ENCODE data around the gene DPYD. TPM values are rescaled to one million over a fixed set of nuclear protein-coding genes. Genes with fewer than 3 reads are reported as not detected.

Gene DPYD
- total and polyA plus RNA-seq, 7 experiments from 2014 or later = 52.6 to 87.2 (median 57.4) TPM

DNA sequence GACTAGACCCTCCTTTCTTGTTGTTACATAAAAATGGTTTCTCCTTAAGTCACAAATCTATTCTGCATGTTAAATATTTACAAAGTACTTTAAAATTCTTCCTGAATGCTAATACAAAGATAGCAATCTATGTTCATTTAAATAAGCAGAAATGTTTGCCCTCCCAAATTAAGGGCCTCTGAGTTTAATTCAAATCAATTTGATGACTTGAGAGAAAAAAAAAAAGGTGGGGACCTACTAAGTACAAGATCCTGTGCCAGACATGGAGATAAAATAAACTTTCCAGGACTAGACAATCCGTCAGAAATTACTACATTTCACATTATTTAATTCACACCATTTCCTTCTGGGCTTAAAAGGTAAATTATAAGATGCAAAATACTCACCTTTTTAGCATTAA is 548.3 kb downstream of the DPYD start:
- ATAC-seq (no peak), DNase-seq (no peak)
- Histone ChIP-seq H3K27me3 (ENCODE audit: control insufficient read depth in 2 of 2, insufficient read depth in 2 of 2, low read length in 2 of 2) (no peaks in the 10 kb centered on the region), H3K27ac (ENCODE audit: low read depth, low read length) (no peak overlapping the region), H3K4me3 (ENCODE audit: low read length) (no peak overlapping the region), H3K4me1 (ENCODE audit: control insufficient read depth in 2 of 2, insufficient read depth in 2 of 2, low read length in 2 of 2) (peaks cover 0 to 4% of the 10 kb centered on the region in 2 donors), H3K9me3 (ENCODE audit: control insufficient read depth in 2 of 3, low read length in 3 of 3) (no peaks in the 10 kb centered on the region), H3K36me3 (ENCODE audit: control insufficient read depth in 2 of 3, insufficient read depth in 3 of 3, low read length in 3 of 3) (no peaks in the 10 kb centered on the region)
- no peak overlapping the region for H3K4me3 Mint-ChIP-seq
- ChIA-PET POLR2A (no interaction called here), CTCF (no interaction called here)
- no peak overlapping the region for H3K27ac Mint-ChIP-seq
- peaks cover 0 to 3% (median 0%) of the 10 kb centered on the region in 7 donors for H3K4me1 Mint-ChIP-seq
- H3K36me3 Mint-ChIP-seq = peaks cover 4 to 59% (median 51%) of the 10 kb centered on the region in 5 donors
- H3K27me3 Mint-ChIP-seq = no peaks in the 10 kb centered on the region
- intact Hi-C loops (cut with micrococcal nuclease) = no loop called here
- peaks cover 0 to 5% (median 0%) of the 10 kb centered on the region in 11 donors for H3K9me3 Mint-ChIP-seq

DNA sequence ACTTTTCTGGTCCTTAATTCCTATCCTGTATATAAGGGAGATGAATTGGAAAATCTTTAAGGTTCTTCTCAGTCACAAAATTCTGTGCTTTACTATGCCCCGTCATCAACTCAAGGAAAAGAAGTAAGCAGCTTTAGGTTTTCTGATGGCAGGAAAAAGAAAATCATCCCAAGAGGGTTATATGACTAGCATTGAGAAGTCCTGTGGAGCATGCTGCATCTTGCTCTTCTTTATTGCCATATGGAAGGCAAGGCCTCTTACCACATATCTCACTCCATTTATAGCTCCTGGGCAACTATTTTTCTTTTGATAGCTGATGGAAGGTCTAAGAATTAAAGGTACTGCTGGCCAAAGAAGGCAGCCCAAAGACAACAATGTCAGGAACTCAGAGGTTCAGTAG is 552.5 kb downstream of the DPYD start:
- Mint-ChIP-seq H3K9me3 (peaks cover 0 to 10% (median 0%) of the 10 kb centered on the region in 11 donors), H3K27ac (no peak overlapping the region), H3K36me3 (peaks cover 3 to 71% (median 66%) of the 10 kb centered on the region in 5 donors), H3K4me3 (no peak overlapping the region), H3K4me1 (no peaks in the 10 kb centered on the region), H3K27me3 (no peaks in the 10 kb centered on the region)
- POLR2A ChIA-PET = no interaction called here
- Histone ChIP-seq H3K36me3 (ENCODE audit: control insufficient read depth in 2 of 3, insufficient read depth in 3 of 3, low read length in 3 of 3) (peaks cover 0 to 5% (median 0%) of the 10 kb centered on the region in 3 experiments), H3K9me3 (ENCODE audit: control insufficient read depth in 2 of 3, low read length in 3 of 3) (no peaks in the 10 kb centered on the region), H3K4me1 (ENCODE audit: control insufficient read depth in 2 of 2, insufficient read depth in 2 of 2, low read length in 2 of 2) (no peaks in the 10 kb centered on the region), H3K27me3 (ENCODE audit: control insufficient read depth in 2 of 2, insufficient read depth in 2 of 2, low read length in 2 of 2) (no peaks in the 10 kb centered on the region), H3K27ac (ENCODE audit: low read depth, low read length) (no peak overlapping the region), H3K4me3 (ENCODE audit: low read length) (no peak overlapping the region)
- no peak for ATAC-seq
- CTCF ChIA-PET = no interaction called here
- DNase-seq = no peak
- intact Hi-C loops (cut with micrococcal nuclease) = no loop called here

DNA sequence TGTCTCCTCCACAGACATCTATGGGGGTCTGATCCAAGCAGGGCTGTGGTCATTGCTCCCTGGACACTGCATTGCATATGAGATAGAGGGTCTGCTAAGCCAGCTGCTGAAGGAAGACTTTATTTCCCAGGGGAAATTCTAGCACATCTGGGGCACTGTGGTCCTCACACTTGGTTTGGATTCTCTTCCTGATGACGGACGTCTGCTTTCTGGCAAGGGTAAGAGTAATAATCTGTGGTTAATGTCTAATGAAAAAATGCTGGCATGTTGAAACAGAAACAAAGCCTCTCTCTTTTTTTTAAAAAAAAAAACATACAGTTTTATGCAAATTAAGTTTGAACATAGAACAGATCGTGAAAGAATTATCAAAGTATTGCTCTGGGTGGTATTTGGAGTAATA is 553.9 kb downstream of the DPYD start:
- ATAC-seq = no peak
- ChIA-PET POLR2A (no interaction called here), CTCF (no interaction called here)
- H3K36me3 Mint-ChIP-seq = peaks cover 3 to 74% (median 67%) of the 10 kb centered on the region in 5 donors
- Histone ChIP-seq H3K27ac (ENCODE audit: low read depth, low read length) (no peak overlapping the region), H3K9me3 (ENCODE audit: control insufficient read depth in 2 of 3, low read length in 3 of 3) (no peaks in the 10 kb centered on the region), H3K36me3 (ENCODE audit: control insufficient read depth in 2 of 3, insufficient read depth in 3 of 3, low read length in 3 of 3) (peaks cover 0 to 5% (median 0%) of the 10 kb centered on the region in 3 experiments), H3K27me3 (ENCODE audit: control insufficient read depth in 2 of 2, insufficient read depth in 2 of 2, low read length in 2 of 2) (no peaks in the 10 kb centered on the region), H3K4me1 (ENCODE audit: control insufficient read depth in 2 of 2, insufficient read depth in 2 of 2, low read length in 2 of 2) (no peaks in the 10 kb centered on the region), H3K4me3 (ENCODE audit: low read length) (no peak overlapping the region)
- intact Hi-C loops (cut with micrococcal nuclease) = no loop called here
- H3K4me1 Mint-ChIP-seq = no peaks in the 10 kb centered on the region
- no peaks in the 10 kb centered on the region for H3K27me3 Mint-ChIP-seq
- no peak overlapping the region for H3K4me3 Mint-ChIP-seq
- H3K9me3 Mint-ChIP-seq = peaks cover 0 to 10% (median 0%) of the 10 kb centered on the region in 11 donors
- no peak overlapping the region for H3K27ac Mint-ChIP-seq
- no peak for DNase-seq

GRCh38 chr1:97365026-97365425 is 555.8 kb downstream of the DPYD start:
- intact Hi-C loops (cut with micrococcal nuclease) = no loop called here
- Mint-ChIP-seq H3K27ac (no peak overlapping the region), H3K4me1 (peaks cover 0 to 5% (median 0%) of the 10 kb centered on the region in 7 donors), H3K4me3 (no peak overlapping the region), H3K27me3 (no peaks in the 10 kb centered on the region), H3K36me3 (peaks cover under 1 to 80% (median 73%) of the 10 kb centered on the region in 5 donors), H3K9me3 (peaks cover 0 to 10% (median 2%) of the 10 kb centered on the region in 11 donors)
- Histone ChIP-seq H3K4me1 (ENCODE audit: control insufficient read depth in 2 of 2, insufficient read depth in 2 of 2, low read length in 2 of 2) (no peaks in the 10 kb centered on the region), H3K27me3 (ENCODE audit: control insufficient read depth in 2 of 2, insufficient read depth in 2 of 2, low read length in 2 of 2) (no peaks in the 10 kb centered on the region), H3K9me3 (ENCODE audit: control insufficient read depth in 2 of 3, low read length in 3 of 3) (no peaks in the 10 kb centered on the region), H3K27ac (ENCODE audit: low read depth, low read length) (no peak overlapping the region), H3K36me3 (ENCODE audit: control insufficient read depth in 2 of 3, insufficient read depth in 3 of 3, low read length in 3 of 3) (peaks cover 0 to 5% (median 0%) of the 10 kb centered on the region in 3 experiments), H3K4me3 (ENCODE audit: low read length) (no peak overlapping the region)
- ATAC-seq (no peak), DNase-seq (no peak)
- POLR2A ChIA-PET = no interaction called here
- CTCF ChIA-PET = no interaction called here

DNA sequence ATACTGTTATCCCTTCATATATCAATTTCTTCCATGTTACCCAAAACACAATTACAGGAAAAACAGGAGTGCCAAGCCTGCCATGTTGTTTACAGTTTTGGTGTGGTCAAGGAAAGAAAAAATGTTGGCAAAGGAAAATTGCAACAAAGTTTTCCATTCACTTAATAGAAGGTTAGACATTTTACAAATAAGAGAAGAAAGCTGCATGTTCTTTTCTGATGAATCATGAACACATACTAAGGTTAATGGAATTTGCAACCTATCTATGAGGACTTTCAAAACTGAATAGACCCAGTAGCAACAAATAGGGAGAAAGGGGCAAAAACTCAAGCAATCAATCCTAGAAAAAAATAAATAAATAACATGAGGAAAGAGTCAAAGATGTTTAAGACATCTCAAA is 556.7 kb downstream of the DPYD start:
- CTCF ChIA-PET = no interaction called here
- peaks cover 0 to 7% (median 3%) of the 10 kb centered on the region in 11 donors for H3K9me3 Mint-ChIP-seq
- no peak overlapping the region for H3K27ac Mint-ChIP-seq
- Histone ChIP-seq H3K27me3 (ENCODE audit: control insufficient read depth in 2 of 2, insufficient read depth in 2 of 2, low read length in 2 of 2) (no peaks in the 10 kb centered on the region), H3K27ac (ENCODE audit: low read depth, low read length) (no peak overlapping the region), H3K9me3 (ENCODE audit: control insufficient read depth in 2 of 3, low read length in 3 of 3) (no peaks in the 10 kb centered on the region), H3K4me1 (ENCODE audit: control insufficient read depth in 2 of 2, insufficient read depth in 2 of 2, low read length in 2 of 2) (no peaks in the 10 kb centered on the region), H3K4me3 (ENCODE audit: low read length) (no peak overlapping the region), H3K36me3 (ENCODE audit: control insufficient read depth in 2 of 3, insufficient read depth in 3 of 3, low read length in 3 of 3) (peaks cover 0 to 5% (median 0%) of the 10 kb centered on the region in 3 experiments)
- H3K4me1 Mint-ChIP-seq = peaks cover 0 to 5% (median 0%) of the 10 kb centered on the region in 7 donors
- POLR2A ChIA-PET = no interaction called here
- H3K4me3 Mint-ChIP-seq = no peak overlapping the region
- no peak for DNase-seq
- intact Hi-C loops (cut with micrococcal nuclease) = no loop called here
- ATAC-seq = no peak
- H3K27me3 Mint-ChIP-seq = no peaks in the 10 kb centered on the region
- peaks cover 1 to 83% (median 76%) of the 10 kb centered on the region in 5 donors for H3K36me3 Mint-ChIP-seq

- Mint-ChIP-seq H3K9me3 (peaks cover 0 to 14% (median 0%) of the 10 kb centered on the region in 11 donors), H3K27ac (no peak overlapping the region), H3K4me1 (peaks cover 0 to 5% (median 0%) of the 10 kb centered on the region in 7 donors), H3K36me3 (peaks cover 4 to 76% (median 62%) of the 10 kb centered on the region in 5 donors), H3K4me3 (no peak overlapping the region), H3K27me3 (no peaks in the 10 kb centered on the region)
- CTCF ChIA-PET = no interaction called here
- DNase-seq = no peak
- no peaks in the 10 kb centered on the region for H3K4me1 ChIP-seq (ENCODE audit: control insufficient read depth in 2 of 2, insufficient read depth in 2 of 2, low read length in 2 of 2)
- H3K36me3 ChIP-seq (ENCODE audit: control insufficient read depth in 2 of 3, insufficient read depth in 3 of 3, low read length in 3 of 3) = no peaks in the 10 kb centered on the region
- H3K27me3 ChIP-seq (ENCODE audit: control insufficient read depth in 2 of 2, insufficient read depth in 2 of 2, low read length in 2 of 2) = no peaks in the 10 kb centered on the region
- no peak overlapping the region for H3K27ac ChIP-seq (ENCODE audit: low read depth, low read length)
- no peak overlapping the region for H3K4me3 ChIP-seq (ENCODE audit: low read length)
- H3K9me3 ChIP-seq (ENCODE audit: control insufficient read depth in 2 of 3, low read length in 3 of 3) = no peaks in the 10 kb centered on the region
- no peak for ATAC-seq
- POLR2A ChIA-PET = no interaction called here
- intact Hi-C loops (cut with micrococcal nuclease) = no loop called here
Measured at GRCh38 chr1:97356309-97356708, 564.5 kb downstream of the DPYD start.

DNA sequence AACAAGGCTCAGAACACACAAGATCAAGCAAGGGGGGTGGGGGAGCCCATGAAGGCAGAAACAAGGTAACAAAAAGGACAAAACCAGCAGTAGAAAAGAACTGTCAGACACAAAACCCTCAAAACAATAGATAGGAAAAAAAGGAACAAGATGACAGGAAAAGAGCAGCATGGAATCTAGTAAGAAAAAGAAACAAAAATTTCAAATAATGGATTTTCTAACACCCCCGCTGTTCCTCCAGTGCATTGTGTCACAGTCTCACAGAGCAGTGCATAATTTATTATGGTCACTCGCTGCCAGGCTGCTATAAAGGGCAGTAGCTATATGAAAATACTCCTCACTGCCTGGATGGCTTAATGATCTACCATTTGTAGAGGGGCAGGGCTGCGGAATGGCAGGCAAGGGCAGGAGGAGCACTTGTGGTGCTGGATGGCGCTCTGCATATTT is 567.9 kb downstream of the DPYD start:
- H3K9me3 Mint-ChIP-seq = peaks cover 0 to 2% (median 0%) of the 10 kb centered on the region in 11 donors
- no peaks in the 10 kb centered on the region for H3K9me3 ChIP-seq (ENCODE audit: control insufficient read depth in 2 of 3, low read length in 3 of 3)
- ChIA-PET CTCF (no interaction called here), POLR2A (no interaction called here)
- no peak overlapping the region for H3K4me3 Mint-ChIP-seq
- no peaks in the 10 kb centered on the region for H3K4me1 Mint-ChIP-seq
- H3K27ac Mint-ChIP-seq = no peak overlapping the region
- H3K27ac ChIP-seq (ENCODE audit: low read depth, low read length) = no peak overlapping the region
- no peak overlapping the region for H3K4me3 ChIP-seq (ENCODE audit: low read length)
- H3K4me1 ChIP-seq (ENCODE audit: control insufficient read depth in 2 of 2, insufficient read depth in 2 of 2, low read length in 2 of 2) = no peaks in the 10 kb centered on the region
- peaks cover 0 to 63% (median 55%) of the 10 kb centered on the region in 5 donors for H3K36me3 Mint-ChIP-seq
- intact Hi-C loops (cut with micrococcal nuclease) = no loop called here
- no peaks in the 10 kb centered on the region for H3K27me3 ChIP-seq (ENCODE audit: control insufficient read depth in 2 of 2, insufficient read depth in 2 of 2, low read length in 2 of 2)
- no peak for ATAC-seq
- no peak for DNase-seq
- no peaks in the 10 kb centered on the region for H3K27me3 Mint-ChIP-seq
- H3K36me3 ChIP-seq (ENCODE audit: control insufficient read depth in 2 of 3, insufficient read depth in 3 of 3, low read length in 3 of 3) = no peaks in the 10 kb centered on the region
